Measurements from ENCODE around the gene ZNRF4.
"Not testable (repeated sequence)": the region's sequence is repeated elsewhere in the genome, so short reads cannot be mapped to it uniquely, and the experiment has no call there.

Gene ZNRF4

GRCh38 chr19:5477451-5478215, 22.4 kb downstream of the ZNRF4 start:
- no peak for DNase-seq (ENCODE audit: low spot score)

- DNase-seq (ENCODE audit: low spot score), result no peak
Measured at GRCh38 chr19:5478241-5478924, 23.2 kb downstream of the ZNRF4 start.

GRCh38 chr19:5478925-5479588, 23.8 kb downstream of the ZNRF4 start:
- DNase-seq (ENCODE audit: low spot score), result no peak

GRCh38 chr19:5479958-5480357, 24.7 kb downstream of the ZNRF4 start:
- DNase-seq (ENCODE audit: low spot score), result no peak

GRCh38 chr19:5480427-5480836, 25.2 kb downstream of the ZNRF4 start:
- peak; percentile 28 for DNase-seq (ENCODE audit: low spot score)

GRCh38 chr19:5481957-5482356, 26.7 kb downstream of the ZNRF4 start:
- no peak for DNase-seq (ENCODE audit: low spot score)

GRCh38 chr19:5484398-5485285, 29.4 kb downstream of the ZNRF4 start:
- DNase-seq (ENCODE audit: low spot score), result no peak

GRCh38 chr19:5485286-5485636, 30.0 kb downstream of the ZNRF4 start:
- no peak for DNase-seq (ENCODE audit: low spot score)

GRCh38 chr19:5485658-5486057, 30.4 kb downstream of the ZNRF4 start:
- not testable (repeated sequence) for DNase-seq (ENCODE audit: low spot score)

- no peak for DNase-seq (ENCODE audit: low spot score)
Measured at GRCh38 chr19:5487222-5487621, 32.0 kb downstream of the ZNRF4 start.

- DNase-seq (ENCODE audit: low spot score), result no peak
Measured at GRCh38 chr19:5489551-5489950, 34.3 kb downstream of the ZNRF4 start.

- DNase-seq (ENCODE audit: low spot score), result no peak
Measured at GRCh38 chr19:5491565-5491964, 36.3 kb downstream of the ZNRF4 start.

- DNase-seq (ENCODE audit: low spot score), result no peak
Measured at GRCh38 chr19:5492281-5492634, 37.0 kb downstream of the ZNRF4 start.

- DNase-seq (ENCODE audit: low spot score), result no peak
Measured at GRCh38 chr19:5492635-5493409, 37.6 kb downstream of the ZNRF4 start.

- DNase-seq (ENCODE audit: low spot score), result no peak
Measured at GRCh38 chr19:5494773-5495172, 39.6 kb downstream of the ZNRF4 start.

- DNase-seq (ENCODE audit: low spot score), result no peak
Measured at GRCh38 chr19:5495792-5496191, 40.6 kb downstream of the ZNRF4 start.

GRCh38 chr19:5497297-5497696, 42.1 kb downstream of the ZNRF4 start:
- DNase-seq (ENCODE audit: low spot score), result no peak

- DNase-seq (ENCODE audit: low spot score), result no peak
Measured at GRCh38 chr19:5498830-5499550, 43.8 kb downstream of the ZNRF4 start.

GRCh38 chr19:5501907-5502306, 46.7 kb downstream of the ZNRF4 start:
- DNase-seq (ENCODE audit: low spot score), result no peak

GRCh38 chr19:5503598-5503997, 48.4 kb downstream of the ZNRF4 start:
- no peak for DNase-seq (ENCODE audit: low spot score)

GRCh38 chr19:5504114-5504513, 48.9 kb downstream of the ZNRF4 start:
- no peak for DNase-seq (ENCODE audit: low spot score)
